Measurements from ENCODE around the gene RNLS. TPM values are rescaled to one million over a fixed set of nuclear protein-coding genes. Genes with fewer than 3 reads are reported as not detected.
A peak's percentile ranks its signal among the peaks of the same experiment; 100 is the strongest.

The RNLS gene
- total RNA-seq, 2 experiments from 2014 or later: 4.0 to 4.4 TPM

DNA sequence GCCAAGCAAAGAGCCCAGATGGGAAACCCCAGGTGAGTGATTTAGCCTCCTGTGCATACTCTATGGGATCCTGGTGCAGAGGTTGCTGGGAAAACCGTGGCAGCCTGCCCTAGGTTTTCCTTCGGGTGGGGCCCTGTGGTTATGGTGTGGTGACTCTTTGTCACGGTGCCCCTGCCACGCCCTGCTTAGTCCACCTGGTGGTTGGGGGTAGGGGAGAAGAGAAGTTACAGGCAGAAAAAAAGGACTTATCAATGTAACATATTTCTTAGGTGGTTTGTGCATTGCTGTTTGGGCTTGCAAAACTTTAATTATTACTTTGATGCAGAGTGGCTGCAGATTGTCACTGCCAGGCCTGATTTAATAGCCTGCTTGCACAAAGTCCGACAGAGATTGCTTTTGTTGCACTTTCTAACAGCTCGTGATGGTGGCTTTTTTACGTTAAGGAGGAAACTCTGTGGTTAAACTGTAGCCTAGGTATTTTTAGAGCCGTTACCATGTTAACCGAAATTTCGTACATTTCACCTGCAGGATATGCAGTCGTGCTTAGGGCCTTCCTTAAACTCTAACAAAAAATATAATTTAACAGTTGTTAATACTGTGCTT, 197.4 kb downstream of the RNLS start:
- peaks cover 19% of the 10 kb centered on the region for H3K4me1 Mint-ChIP-seq (ENCODE audit: low read depth)
- H3K27ac Mint-ChIP-seq: no peak overlapping the region
- H3K36me3 Mint-ChIP-seq (ENCODE audit: low read depth): no peaks in the 10 kb centered on the region
- DNase-seq: peak; percentile 81
- peaks cover 3% of the 10 kb centered on the region for H3K9me3 Mint-ChIP-seq
- H3K4me3 Mint-ChIP-seq: peak overlapping the region; percentile 41
- intact Hi-C loops (cut with micrococcal nuclease): loop anchor here (2.0 to 5.0 kb wide), 4 partner anchors 115 to 623 kb away; no protein-coding TSS in a partner anchor
- H3K27me3 Mint-ChIP-seq (ENCODE audit: low read depth): no peaks in the 10 kb centered on the region
- CTCF ChIA-PET: interaction anchor here (0.8 to 1.8 kb wide), 5 partner anchors 8 to 524 kb away, joined by 3 to 6 read pairs (median 4); no protein-coding TSS in a partner anchor

DNA sequence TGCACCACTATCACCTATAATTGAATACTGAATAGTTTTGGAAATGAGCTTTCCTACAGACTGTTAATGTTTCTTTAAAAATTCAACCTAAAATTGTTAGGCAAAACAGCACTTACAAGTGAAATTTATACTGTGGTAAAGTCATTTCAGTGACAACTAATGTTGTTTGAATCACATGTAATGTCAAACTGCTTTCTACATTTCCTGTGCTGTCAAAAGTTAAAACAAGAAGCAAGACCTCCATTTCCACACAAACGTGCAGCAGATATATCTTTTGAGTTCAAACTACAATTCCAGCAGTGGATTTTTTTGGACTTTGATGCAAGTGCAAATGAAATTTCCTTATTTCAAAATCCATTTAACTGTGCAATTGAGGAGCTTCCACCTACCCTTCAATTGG, 199.8 kb downstream of the RNLS start:
- Mint-ChIP-seq H3K36me3 (ENCODE audit: low read depth) (no peaks in the 10 kb centered on the region), H3K9me3 (peaks cover 3% of the 10 kb centered on the region), H3K27ac (no peak overlapping the region), H3K4me3 (no peak overlapping the region), H3K4me1 (ENCODE audit: low read depth) (peaks cover 19% of the 10 kb centered on the region), H3K27me3 (ENCODE audit: low read depth) (no peaks in the 10 kb centered on the region)
- CTCF ChIA-PET: no interaction called here
- no peak for DNase-seq
- intact Hi-C loops (cut with micrococcal nuclease): no loop called here

DNA sequence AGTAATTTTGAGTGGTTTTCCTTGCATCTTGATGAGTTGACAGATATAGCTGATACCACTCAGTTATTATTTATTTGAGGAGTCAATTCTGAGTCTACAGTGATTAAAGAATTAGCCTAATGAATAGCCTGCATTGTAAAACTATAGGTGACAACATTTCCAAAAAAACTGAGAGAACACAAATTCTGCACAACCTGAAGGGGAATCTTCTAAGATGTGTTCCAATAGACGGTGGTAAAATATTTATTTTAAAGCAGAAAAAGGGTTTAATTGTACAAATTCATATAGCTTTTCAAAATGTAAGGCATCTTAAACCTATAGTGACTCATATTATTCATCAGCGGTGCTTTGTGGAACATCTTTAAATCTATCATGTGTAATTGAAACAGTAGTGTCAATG, 200.4 kb downstream of the RNLS start:
- peaks cover 19% of the 10 kb centered on the region for H3K4me1 Mint-ChIP-seq (ENCODE audit: low read depth)
- no peak overlapping the region for H3K4me3 Mint-ChIP-seq
- no peak overlapping the region for H3K27ac Mint-ChIP-seq
- no peak for DNase-seq
- CTCF ChIA-PET: interaction anchor here (0.6 kb wide), 1 partner anchor 389 kb away, joined by 3 read pairs; no protein-coding TSS in a partner anchor
- peaks cover 3% of the 10 kb centered on the region for H3K9me3 Mint-ChIP-seq
- H3K36me3 Mint-ChIP-seq (ENCODE audit: low read depth): no peaks in the 10 kb centered on the region
- H3K27me3 Mint-ChIP-seq (ENCODE audit: low read depth): no peaks in the 10 kb centered on the region
- intact Hi-C loops (cut with micrococcal nuclease): no loop called here

DNA sequence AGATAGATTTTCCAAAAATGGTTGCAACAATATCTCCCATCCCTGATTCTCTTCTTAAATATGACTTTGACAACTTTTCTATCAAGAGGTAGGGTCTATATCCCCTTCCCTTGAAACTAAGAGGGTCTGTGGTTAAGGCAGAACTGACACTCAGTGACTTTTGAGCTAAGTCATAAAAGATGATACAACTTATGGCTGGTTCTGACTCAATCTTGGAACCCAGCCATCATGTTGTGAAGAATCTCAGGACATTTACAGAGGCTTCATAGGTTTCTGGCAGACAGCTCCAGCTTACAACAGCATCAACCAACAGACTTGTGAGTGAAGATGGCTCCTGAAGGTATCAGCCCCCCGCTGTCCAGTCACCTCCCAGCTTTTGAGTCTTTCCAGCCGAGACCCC, 203.5 kb downstream of the RNLS start:
- intact Hi-C loops (cut with micrococcal nuclease): no loop called here
- no peak for DNase-seq
- Mint-ChIP-seq H3K27ac (no peak overlapping the region), H3K4me1 (ENCODE audit: low read depth) (peaks cover 17% of the 10 kb centered on the region), H3K4me3 (no peak overlapping the region), H3K36me3 (ENCODE audit: low read depth) (no peaks in the 10 kb centered on the region), H3K27me3 (ENCODE audit: low read depth) (no peaks in the 10 kb centered on the region), H3K9me3 (peaks cover 3% of the 10 kb centered on the region)
- CTCF ChIA-PET: no interaction called here

DNA sequence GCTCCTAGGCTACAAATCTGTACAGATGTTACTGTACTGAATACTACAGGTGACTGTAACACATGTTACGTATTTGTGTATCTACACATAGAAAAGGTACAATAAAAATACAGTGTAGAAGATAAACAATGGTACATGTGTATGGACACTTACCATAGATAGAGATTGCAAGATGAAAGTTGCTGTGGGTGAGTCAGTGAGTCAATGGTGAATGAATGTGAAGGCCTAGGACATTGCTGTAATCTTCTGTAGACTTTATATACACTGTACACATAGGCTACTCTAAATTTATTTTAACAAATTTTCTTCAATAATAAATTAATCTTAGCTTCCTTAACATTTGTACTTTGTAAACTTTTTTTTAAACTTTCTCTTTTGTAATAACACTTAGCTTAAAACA, 205.6 kb downstream of the RNLS start:
- H3K36me3 Mint-ChIP-seq (ENCODE audit: low read depth): no peaks in the 10 kb centered on the region
- no peak overlapping the region for H3K4me3 Mint-ChIP-seq
- H3K27me3 Mint-ChIP-seq (ENCODE audit: low read depth): no peaks in the 10 kb centered on the region
- no peaks in the 10 kb centered on the region for H3K9me3 Mint-ChIP-seq
- no peak overlapping the region for H3K27ac Mint-ChIP-seq
- CTCF ChIA-PET: interaction anchor here (0.6 to 1.0 kb wide), 3 partner anchors 9 to 95 kb away, joined by 3 to 6 read pairs (median 3); no protein-coding TSS in a partner anchor
- H3K4me1 Mint-ChIP-seq (ENCODE audit: low read depth): peaks cover 8% of the 10 kb centered on the region
- DNase-seq: no peak
- intact Hi-C loops (cut with micrococcal nuclease): no loop called here

DNA sequence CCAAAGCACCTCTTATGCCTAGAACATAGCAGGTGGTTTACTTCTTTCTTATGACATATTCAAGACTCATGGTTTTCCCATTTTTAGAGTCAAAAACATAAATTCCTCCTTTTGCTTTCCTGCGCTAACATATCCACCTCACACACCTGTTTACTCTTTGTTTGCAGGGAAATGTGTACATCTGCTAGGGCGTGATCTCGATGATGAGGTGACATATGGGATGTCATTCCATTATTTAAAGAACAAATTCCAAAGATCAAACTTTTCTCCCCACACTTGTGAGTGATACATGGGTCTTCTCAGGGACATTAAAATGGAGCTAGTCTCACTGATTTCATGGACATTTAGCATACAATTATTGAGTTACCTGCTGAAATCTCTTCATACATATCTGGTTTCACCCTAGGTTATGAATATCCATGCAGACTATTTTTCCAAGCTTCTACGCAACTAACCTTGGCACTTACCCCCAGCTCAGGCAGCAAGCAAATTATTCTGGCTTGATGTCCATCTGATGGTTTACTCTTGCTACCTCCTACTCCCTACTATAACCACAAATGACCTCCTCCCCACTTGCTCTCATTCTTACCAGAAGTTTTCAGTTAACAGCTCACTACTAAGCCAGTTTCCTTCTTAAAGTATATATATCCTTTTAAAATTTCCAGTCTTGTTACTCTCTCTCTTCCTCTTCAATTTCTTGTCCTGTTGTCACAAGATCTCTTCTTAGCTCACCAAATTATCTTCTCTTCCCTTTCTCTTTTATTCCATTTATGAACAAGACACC, 208.5 kb downstream of the RNLS start:
- H3K4me1 Mint-ChIP-seq (ENCODE audit: low read depth): peaks cover 8% of the 10 kb centered on the region
- no peak overlapping the region for H3K27ac Mint-ChIP-seq
- no peaks in the 10 kb centered on the region for H3K36me3 Mint-ChIP-seq (ENCODE audit: low read depth)
- intact Hi-C loops (cut with micrococcal nuclease): no loop called here
- H3K27me3 Mint-ChIP-seq (ENCODE audit: low read depth): no peaks in the 10 kb centered on the region
- no peak overlapping the region for H3K4me3 Mint-ChIP-seq
- no peaks in the 10 kb centered on the region for H3K9me3 Mint-ChIP-seq
- CTCF ChIA-PET: interaction anchor here (1.2 kb wide), 1 partner anchor 12 kb away, joined by 3 read pairs; no protein-coding TSS in a partner anchor
- DNase-seq: no peak

DNA sequence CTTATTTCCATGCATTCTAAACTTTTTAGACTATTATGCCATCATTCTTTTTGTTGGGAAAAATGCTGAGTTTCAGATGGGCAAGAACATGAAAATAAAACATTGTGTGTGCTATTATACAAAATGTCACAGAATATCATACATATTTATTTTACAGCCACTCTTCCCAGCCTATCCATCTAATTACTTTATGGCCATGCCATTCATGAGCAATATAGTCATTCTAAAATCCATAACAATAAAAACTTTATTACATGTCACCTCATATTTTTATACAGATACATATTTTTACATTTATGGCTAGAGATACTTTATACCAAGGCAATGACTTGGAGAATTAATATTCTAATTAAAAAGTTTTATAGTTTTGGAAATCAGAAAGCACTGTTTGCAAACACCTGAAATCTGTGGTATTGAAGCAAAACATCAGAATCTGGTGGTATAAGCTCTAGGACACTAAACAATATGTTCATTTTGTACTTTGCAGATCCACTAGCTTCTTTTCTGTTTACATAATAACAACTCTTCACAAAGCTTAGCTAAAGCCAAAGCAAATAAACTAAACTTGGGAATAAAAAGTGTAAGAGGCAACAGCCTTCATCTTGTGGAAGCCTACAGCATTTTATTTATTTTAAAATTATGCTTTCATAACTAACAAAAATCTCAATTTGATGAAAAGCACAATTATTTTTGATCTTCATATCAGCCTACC, 210.1 kb downstream of the RNLS start:
- Mint-ChIP-seq H3K36me3 (ENCODE audit: low read depth) (no peaks in the 10 kb centered on the region), H3K4me3 (no peak overlapping the region), H3K27ac (no peak overlapping the region), H3K4me1 (ENCODE audit: low read depth) (peaks cover 8% of the 10 kb centered on the region), H3K27me3 (ENCODE audit: low read depth) (no peaks in the 10 kb centered on the region), H3K9me3 (no peaks in the 10 kb centered on the region)
- intact Hi-C loops (cut with micrococcal nuclease): no loop called here
- CTCF ChIA-PET: no interaction called here
- no peak for DNase-seq

DNA sequence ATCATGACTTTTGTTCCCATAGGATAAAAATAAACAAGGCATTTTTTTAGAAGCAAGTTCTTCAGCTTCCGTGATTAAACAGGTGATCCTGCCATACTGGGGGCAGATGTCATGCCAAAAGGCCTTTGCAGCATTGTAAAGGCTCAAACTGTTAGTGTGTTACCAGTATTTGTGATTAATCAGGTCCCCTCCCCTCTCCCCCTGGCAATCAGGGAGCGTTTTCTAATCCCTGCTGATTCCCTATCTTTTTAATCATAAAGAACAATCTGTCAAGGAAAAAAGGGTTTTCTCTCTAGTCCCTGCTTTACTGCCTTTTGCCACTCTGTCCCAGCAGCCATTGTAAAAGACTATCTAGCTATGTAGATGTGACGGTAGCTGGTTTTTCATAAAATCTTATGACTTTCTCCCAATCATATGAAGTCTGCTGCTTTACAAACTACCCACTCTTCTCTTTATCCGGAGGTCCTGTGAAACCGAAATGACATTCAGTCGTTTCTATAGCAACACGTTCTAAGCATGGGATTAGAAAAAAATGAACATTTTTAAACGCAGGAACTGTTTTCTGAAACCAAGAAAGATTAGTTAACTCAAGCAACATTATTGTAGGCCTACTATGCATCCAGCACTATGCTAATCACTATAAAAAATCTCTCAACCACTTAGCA, 210.9 kb downstream of the RNLS start:
- CTCF ChIA-PET: interaction anchor here (0.7 kb wide), 1 partner anchor 182 kb away, joined by 3 read pairs; no protein-coding TSS in a partner anchor
- DNase-seq: no peak
- Mint-ChIP-seq H3K4me3 (no peak overlapping the region), H3K4me1 (ENCODE audit: low read depth) (peaks cover 8% of the 10 kb centered on the region), H3K36me3 (ENCODE audit: low read depth) (no peaks in the 10 kb centered on the region), H3K9me3 (no peaks in the 10 kb centered on the region), H3K27me3 (ENCODE audit: low read depth) (no peaks in the 10 kb centered on the region), H3K27ac (no peak overlapping the region)
- intact Hi-C loops (cut with micrococcal nuclease): no loop called here

DNA sequence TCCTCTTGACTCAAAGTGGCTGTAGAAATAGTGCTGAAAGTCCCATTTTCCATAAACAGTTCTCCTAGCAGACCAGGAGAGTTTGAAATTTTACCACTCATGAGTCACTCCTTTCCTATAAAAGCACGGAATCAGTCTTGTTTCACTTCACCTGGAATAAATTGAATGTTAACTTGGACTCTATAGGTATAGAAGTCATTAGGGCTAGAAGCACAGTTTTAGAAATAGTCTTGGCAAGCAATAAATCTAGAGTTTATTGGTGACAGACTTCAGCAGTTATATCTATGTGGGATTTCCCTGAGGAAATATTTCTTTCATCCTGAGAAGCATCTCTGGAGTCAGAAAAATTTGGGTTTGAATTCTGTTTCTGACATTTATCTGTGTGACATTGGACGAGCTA, 212.4 kb downstream of the RNLS start:
- Mint-ChIP-seq H3K4me1 (ENCODE audit: low read depth) (peaks cover 8% of the 10 kb centered on the region), H3K27ac (no peak overlapping the region), H3K4me3 (no peak overlapping the region), H3K36me3 (ENCODE audit: low read depth) (no peaks in the 10 kb centered on the region), H3K9me3 (no peaks in the 10 kb centered on the region), H3K27me3 (ENCODE audit: low read depth) (no peaks in the 10 kb centered on the region)
- DNase-seq: no peak
- intact Hi-C loops (cut with micrococcal nuclease): no loop called here
- CTCF ChIA-PET: no interaction called here

DNA sequence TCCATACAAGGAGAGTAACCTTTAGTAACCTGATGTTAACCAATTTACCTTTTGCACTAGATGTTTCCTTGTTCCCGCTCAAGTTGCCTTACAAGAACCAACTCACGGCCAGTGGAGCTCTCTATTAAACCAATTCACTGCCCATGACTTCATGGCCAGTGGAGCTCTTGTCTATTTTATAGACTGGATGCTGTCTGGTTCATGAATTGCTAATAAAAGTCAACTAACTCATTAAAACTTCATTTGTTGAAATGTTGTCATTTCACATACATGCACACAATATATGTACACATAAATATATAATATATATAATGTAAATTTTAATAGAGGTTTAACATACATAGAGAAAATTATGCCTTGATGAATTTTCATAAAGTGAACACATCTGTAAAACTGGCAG, 216.3 kb downstream of the RNLS start:
- no peaks in the 10 kb centered on the region for H3K36me3 Mint-ChIP-seq (ENCODE audit: low read depth)
- no peaks in the 10 kb centered on the region for H3K27me3 Mint-ChIP-seq (ENCODE audit: low read depth)
- no peak overlapping the region for H3K27ac Mint-ChIP-seq
- CTCF ChIA-PET: interaction anchor here (1.1 kb wide), 1 partner anchor 23 kb away, joined by 3 read pairs; no protein-coding TSS in a partner anchor
- H3K4me3 Mint-ChIP-seq: no peak overlapping the region
- no peak for DNase-seq
- H3K9me3 Mint-ChIP-seq: no peaks in the 10 kb centered on the region
- no peaks in the 10 kb centered on the region for H3K4me1 Mint-ChIP-seq (ENCODE audit: low read depth)
- intact Hi-C loops (cut with micrococcal nuclease): no loop called here

DNA sequence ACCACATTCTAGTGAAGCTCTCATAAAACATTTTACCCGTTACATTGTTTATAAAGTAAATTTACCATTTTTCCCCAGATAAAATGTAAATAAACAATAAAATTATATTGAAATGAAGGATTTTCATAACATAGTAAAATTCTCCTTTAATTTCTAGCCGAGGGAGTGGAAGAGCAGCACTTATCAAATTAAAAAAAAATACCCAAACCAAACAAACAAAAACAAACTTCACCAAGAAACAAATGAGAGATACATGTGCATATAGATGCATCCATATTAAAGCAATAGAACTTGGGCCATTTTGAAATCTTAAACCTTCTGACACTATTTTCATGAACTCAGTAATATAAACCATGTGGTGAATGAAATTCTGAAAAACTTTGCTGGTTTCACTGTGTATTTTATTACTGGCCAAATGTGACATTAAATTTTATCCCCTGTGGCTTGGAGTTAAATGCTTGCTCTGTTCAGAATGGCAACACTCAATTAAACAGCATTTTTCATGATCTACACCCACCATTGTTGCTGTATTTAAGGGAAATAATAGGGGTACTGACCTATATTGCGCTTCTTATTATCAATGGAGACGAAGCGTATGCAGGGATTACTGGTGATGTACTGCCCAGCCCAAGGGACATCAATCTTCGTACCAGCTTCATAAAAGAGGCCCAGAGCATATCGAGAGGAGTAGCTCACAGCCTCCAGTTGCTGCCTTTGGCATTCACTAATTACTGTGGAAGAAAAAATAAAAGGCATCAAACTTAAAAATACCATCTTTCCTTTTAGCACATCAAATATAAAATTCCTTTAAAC, 220.9 kb downstream of the RNLS start:
- CTCF ChIA-PET: no interaction called here
- H3K27ac Mint-ChIP-seq: no peak overlapping the region
- no peaks in the 10 kb centered on the region for H3K36me3 Mint-ChIP-seq (ENCODE audit: low read depth)
- H3K4me1 Mint-ChIP-seq (ENCODE audit: low read depth): no peaks in the 10 kb centered on the region
- no peak overlapping the region for H3K4me3 Mint-ChIP-seq
- no peak for DNase-seq
- intact Hi-C loops (cut with micrococcal nuclease): no loop called here
- H3K27me3 Mint-ChIP-seq (ENCODE audit: low read depth): no peaks in the 10 kb centered on the region
- no peaks in the 10 kb centered on the region for H3K9me3 Mint-ChIP-seq
